ENCODE data around the gene MRPL45.

MRPL45 gene

DNA sequence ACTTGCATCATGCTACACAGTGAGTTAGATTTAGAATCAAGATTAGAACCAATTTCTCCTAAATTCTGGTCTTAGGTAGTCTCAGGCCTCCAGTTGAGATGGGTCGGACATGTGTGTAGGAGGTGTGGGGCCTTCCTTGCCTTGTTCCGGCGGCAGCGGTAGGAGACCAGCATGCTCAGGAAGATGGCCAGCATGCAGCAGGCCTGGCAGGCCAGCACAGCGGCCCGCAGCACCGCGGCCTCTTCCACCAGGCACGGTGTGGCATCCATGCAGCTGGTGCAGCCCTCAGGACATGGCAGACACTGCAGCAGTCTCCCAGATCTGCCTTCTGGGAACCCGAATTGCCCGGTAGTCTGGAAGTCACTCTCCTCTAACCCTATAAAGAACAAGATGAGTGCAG lies 39.9 kb downstream of the MRPL45 start:
- no peak overlapping the region for H3K4me3 ChIP-seq (ENCODE audit: control insufficient read depth, low read depth, low read length)
- TF ChIP-seq, protein P1, sequence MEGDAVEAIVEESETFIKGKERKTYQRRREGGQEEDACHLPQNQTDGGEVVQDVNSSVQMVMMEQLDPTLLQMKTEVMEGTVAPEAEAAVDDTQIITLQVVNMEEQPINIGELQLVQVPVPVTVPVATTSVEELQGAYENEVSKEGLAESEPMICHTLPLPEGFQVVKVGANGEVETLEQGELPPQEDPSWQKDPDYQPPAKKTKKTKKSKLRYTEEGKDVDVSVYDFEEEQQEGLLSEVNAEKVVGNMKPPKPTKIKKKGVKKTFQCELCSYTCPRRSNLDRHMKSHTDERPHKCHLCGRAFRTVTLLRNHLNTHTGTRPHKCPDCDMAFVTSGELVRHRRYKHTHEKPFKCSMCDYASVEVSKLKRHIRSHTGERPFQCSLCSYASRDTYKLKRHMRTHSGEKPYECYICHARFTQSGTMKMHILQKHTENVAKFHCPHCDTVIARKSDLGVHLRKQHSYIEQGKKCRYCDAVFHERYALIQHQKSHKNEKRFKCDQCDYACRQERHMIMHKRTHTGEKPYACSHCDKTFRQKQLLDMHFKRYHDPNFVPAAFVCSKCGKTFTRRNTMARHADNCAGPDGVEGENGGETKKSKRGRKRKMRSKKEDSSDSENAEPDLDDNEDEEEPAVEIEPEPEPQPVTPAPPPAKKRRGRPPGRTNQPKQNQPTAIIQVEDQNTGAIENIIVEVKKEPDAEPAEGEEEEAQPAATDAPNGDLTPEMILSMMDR (IDR thresholded peaks at IDR 0.05; ENCODE audit: control insufficient read depth, insufficient read depth, low read depth, low read length, missing control alignments), result no peak
- no peak for DNase-seq (ENCODE audit: low read depth)

DNA sequence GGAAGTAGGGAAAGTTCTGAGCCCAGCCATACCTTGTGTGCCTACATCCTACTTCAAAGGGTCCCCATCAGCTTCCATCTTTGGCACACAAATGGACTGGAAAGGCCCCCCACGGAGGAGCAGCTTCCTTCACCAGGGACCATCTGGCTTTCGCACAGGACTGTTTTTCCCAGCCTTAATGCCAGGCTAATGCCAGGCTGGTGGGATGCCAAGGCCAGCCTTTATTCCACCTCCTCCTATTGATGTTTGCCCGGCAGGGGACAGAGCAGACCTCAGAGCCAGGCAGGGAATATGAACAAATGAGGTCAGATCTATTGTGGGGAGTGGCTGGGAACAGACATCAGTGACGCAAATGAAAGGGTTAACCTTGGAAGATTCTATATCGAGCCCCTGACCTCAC lies 41.1 kb downstream of the MRPL45 start:
- no peak overlapping the region for H3K4me3 ChIP-seq (ENCODE audit: control insufficient read depth, low read depth, low read length)
- DNase-seq (ENCODE audit: low read depth), result no peak
- TF ChIP-seq, protein P1 (IDR thresholded peaks at IDR 0.05; ENCODE audit: control insufficient read depth, insufficient read depth, low read depth, low read length, missing control alignments), result no peak

DNA sequence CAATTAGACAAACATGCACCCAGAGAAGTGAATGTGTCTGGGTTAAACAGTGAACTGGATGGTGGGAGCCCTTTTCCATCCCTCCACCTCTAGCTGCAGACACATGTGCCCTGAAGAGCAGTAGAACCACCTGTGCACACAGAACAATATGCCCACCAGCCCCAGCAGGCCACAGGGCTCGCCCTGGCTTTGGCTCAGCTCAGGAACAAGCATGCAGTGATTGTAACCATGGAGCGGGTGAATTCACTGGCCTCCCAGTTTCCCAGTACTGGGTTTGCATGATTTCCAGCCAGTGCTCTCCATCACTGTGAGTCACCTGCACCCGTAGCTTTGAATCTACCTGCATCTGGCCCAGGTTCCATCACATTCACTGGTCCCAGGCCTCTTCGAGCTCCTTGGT lies 41.6 kb downstream of the MRPL45 start:
- DNase-seq (ENCODE audit: low read depth), result no peak
- TF ChIP-seq, protein P1 (IDR thresholded peaks at IDR 0.05; ENCODE audit: control insufficient read depth, insufficient read depth, low read depth, low read length, missing control alignments), result no peak
- no peak overlapping the region for H3K4me3 ChIP-seq (ENCODE audit: control insufficient read depth, low read depth, low read length)

DNA sequence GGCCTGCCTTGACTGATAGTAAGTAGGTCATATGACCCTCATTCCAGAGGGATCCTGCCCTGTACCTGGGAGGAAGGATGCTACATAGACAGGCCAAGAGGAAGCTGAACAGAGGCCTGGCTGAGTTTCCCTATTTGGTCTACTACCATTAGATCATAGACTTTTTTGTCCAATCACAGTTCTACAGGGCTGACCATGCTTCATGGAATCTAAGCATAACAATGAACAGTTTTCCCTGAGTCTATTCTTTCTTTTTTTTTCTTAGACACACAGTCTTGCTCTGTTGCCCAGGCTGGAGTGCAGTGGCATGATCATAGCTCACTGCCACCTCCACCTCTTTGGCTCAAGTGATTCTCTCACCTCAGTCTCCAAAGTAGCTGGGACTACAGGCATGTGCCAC lies 42.9 kb downstream of the MRPL45 start:
- no peak overlapping the region for H3K4me3 ChIP-seq (ENCODE audit: control insufficient read depth, low read depth, low read length)
- DNase-seq (ENCODE audit: low read depth), result no peak
- TF ChIP-seq, protein P1 (IDR thresholded peaks at IDR 0.05; ENCODE audit: control insufficient read depth, insufficient read depth, low read depth, low read length, missing control alignments), result no peak

DNA sequence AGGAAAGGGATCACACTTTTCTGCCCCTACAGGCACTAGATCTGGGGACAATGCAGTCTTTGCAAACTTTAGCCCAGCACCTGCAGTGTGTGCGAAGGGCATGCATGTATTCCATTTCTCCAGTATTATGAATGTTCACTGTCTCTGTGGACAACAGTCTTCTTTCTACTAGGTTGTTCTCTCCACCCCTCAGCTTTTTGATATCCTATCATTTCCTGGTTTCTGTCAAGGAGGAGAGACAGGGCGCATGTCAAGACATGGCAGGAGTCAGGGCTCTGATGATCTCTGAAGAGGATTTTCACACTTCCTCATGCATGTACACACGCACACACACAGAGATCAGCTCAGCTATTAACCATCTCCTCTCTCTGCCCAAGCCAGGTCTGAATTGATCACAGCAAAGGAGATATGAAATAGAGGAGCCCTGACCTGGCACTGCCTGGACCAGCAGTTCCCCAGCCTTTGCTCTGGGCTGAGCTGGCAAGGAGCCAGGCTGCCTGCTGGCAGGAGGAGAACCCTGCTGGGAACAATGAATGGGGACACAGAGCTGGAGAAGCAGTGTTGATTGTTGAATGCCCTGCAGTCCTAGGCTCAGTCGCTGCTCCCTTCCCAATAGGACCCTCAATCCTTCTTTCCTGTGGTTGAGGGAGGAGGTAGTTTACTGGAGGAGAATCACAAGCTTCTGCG lies 44.2 kb downstream of the MRPL45 start:
- H3K4me3 ChIP-seq (ENCODE audit: control insufficient read depth, low read depth, low read length), result no peak overlapping the region
- TF ChIP-seq, protein P1 (IDR thresholded peaks at IDR 0.05; ENCODE audit: control insufficient read depth, insufficient read depth, low read depth, low read length, missing control alignments), result no peak
- DNase-seq (ENCODE audit: low read depth), result no peak

DNA sequence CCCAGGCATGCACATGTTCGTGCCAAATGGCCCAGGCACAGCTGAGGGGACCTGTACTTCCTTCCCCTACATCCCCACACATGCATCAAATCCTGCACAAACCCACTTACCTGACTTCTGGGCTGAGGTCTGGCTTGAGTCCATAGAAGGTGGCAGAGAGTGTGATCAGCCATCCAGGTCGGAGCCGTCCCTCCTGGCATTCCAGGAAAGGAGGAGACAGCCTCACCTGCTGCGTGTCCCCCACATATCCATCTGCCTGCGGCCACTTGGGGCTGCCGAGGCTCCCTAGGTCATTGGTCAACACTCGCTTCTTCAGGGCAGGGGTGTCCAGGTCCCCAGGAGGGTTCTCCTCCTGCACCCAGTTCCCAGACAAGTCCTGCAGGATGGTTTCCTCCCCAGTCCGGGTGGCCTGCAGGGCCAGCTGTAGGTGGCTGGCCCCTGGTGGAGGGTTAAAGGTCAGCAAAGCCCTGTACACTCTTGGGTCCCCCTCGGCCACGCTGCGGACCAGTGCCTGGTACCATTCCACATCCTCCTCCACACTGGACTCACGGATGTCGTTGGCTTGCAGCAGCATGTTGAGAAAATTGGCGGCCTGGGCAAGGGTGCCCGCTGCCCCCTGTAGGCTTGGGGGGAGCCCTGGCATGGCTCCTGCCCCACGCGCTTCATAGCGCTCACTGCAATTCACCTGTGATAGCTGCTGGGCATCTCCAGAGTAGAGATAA lies 46.1 kb downstream of the MRPL45 start:
- no peak overlapping the region for H3K4me3 ChIP-seq (ENCODE audit: control insufficient read depth, low read depth, low read length)
- DNase-seq (ENCODE audit: low read depth), result no peak
- TF ChIP-seq, protein P1 (IDR thresholded peaks at IDR 0.05; ENCODE audit: control insufficient read depth, insufficient read depth, low read depth, low read length, missing control alignments), result no peak
